Stimulated activated CD8-positive, alpha-beta memory T cell treated with anti-CD3 and anti-CD28 coated beads, Interleukin-7, amount 100 ng/mL, for 4 hours (primary cell): Measurements from ENCODE around the gene VN1R4.
A peak's percentile ranks its signal among the peaks of the same experiment; 100 is the strongest.
"Not testable (repeated sequence)": the region's sequence is repeated elsewhere in the genome, so short reads cannot be mapped to it uniquely, and the experiment has no call there.

ENCODE experiments used
- DNase-seq, 2 donors: peaks; one replicate each; pipeline ENCODE4 v3.0.0-alpha.2; 2020; ENCODE audit warnings: low read depth in 2 of 2

Gene VN1R4, protein sequence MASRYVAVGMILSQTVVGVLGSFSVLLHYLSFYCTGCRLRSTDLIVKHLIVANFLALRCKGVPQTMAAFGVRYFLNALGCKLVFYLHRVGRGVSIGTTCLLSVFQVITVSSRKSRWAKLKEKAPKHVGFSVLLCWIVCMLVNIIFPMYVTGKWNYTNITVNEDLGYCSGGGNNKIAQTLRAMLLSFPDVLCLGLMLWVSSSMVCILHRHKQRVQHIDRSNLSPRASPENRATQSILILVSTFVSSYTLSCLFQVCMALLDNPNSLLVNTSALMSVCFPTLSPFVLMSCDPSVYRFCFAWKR

DNA sequence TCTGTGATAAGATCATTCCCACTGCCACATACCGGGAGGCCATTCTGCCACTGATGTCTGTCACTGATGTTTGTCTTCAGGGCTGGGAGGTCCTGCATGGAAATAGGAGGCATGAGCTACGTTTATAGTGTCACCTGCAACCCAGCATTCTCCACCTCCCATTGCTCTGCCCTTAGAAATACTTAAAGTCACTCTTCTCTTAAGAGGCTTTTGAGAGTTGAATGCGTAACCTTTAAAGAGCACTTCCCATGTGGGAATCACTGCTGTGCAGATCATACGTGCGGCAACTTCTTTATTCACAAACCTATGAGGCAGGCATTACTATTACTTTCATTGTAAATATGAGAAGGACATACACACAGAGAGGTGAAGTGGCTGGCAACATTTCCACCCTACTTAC, at the start of gene VN1R4:
TSS of gene VN1R4 (minus strand) at position 101 of the 400 bp plus-strand sequence. CDS start at position 43, 58 bp downstream.
- not testable (repeated sequence) for DNase-seq

- DNase-seq = no peak
Measured at GRCh38 chr19:53311897-53312296, 44.4 kb upstream of the VN1R4 start.

- DNase-seq = no peak
Measured at GRCh38 chr19:53311044-53311443, 43.5 kb upstream of the VN1R4 start.

GRCh38 chr19:53308339-53308811, 40.9 kb upstream of the VN1R4 start:
- no peak for DNase-seq

GRCh38 chr19:53301341-53301740, 33.8 kb upstream of the VN1R4 start:
- not testable (repeated sequence) for DNase-seq

DNA sequence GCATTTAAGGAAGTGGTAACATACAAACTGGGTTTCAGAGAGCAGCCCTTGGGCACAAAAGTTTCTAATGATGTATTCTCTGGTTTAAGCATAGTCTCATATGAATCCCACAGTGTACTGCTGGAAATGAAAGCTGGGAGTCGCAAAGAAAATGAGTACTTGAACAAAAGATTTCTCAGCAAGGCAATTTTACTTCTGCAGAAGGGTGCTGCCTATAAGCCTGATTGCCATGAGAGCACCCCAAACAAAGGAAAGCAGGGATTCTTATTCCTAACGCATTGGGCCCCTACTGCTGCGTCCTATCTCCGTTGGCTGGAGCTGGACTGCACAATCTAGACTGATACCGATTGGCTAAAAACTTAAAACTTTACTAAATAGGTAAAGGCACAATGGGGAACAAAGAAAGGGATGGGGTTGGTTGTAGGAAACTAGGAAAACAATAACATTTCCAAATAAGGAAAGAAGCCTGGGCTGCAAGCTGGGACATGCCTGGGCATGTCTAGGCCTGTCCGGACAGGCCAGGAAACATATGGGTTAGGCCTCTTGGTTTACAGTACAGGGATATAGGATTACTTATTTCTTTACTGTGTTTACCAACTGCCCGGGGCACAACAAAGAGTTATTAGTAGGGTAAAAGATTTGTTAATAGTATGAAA, 27.4 kb upstream of the VN1R4 start:
- no peak for DNase-seq

DNA sequence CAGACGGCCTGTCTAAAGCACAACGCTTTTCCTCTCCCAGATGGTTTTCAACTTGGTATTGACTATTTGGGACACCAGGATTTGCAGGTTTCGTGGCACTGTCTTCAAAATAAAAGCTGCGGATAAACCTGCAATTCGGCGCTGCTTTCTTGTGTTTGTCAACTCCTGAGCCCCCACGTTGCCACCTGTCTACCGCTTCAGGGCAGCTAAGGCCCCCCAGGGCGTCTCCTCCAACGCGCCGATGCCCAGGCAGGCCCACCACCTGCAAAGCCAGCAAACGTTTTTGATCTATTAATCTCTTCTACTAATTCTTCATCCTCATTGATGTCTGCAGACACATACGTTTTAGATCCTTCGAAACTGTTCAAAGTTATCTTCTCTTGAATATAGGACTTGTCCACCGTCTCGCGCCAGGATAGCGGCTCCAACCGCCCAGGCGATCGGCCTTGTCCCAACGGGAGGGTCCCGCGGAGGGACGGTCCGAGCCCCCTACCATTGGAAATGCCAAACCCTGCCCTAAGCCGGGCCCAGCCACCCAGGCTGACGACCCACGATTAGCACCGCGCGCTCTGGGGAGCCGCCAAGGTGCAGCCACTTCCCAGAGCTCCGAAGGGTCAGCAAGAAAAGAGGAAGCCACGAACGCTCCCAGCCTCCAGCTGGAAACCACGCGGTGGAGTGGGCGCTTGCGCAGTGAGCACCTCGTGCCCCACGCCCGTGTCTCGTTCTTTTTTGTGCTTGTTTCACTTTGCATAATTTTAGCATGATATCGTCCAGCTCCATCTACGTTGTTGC, 23.4 kb upstream of the VN1R4 start:
- DNase-seq = no peak

DNA sequence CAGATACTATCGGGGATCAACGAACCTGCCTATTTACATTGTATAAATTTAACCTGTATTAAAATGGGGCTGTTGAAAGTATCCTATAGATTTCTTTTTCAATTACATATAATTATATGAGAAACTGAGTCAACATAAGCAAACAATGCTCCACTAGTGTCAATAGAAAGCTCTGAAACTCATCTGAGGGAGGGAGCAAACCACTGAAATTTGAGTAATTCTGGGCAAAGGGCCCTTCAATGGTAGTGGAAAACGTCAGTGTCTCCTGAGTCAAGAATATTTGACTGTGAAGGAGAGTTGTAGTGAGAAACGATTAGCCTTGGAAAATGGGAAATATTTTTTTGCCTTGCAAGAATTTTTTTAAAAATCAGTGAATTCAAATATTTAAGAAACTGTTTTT, 17.6 kb upstream of the VN1R4 start:
- DNase-seq = no peak

DNA sequence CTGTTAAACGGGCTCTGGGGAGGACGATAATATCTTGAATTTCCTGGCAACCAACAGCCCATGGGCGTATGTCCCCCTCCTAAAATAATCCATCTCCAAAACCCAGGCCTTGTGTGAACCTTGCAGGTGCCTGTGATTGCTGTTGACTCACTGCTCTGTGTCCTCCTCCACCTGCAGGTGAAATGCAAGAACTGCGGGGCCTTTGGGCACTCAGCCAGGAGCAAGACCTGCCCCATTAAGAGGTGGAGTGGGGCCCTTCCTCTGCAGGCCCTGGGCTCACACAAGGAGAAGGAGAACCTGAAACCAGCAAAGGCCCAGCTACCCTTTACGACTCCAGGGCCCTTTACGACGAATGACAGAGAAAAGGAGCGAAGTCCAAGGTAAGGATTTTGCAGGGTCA, 14.4 kb upstream of the VN1R4 start:
- not testable (repeated sequence) for DNase-seq

- DNase-seq = no peak
Measured at GRCh38 chr19:53275480-53275879, 8.0 kb upstream of the VN1R4 start.

- no peak for DNase-seq
Measured at GRCh38 chr19:53272044-53272443, 4.5 kb upstream of the VN1R4 start.

GRCh38 chr19:53269861-53270260, 2.3 kb upstream of the VN1R4 start:
- not testable (repeated sequence) for DNase-seq

GRCh38 chr19:53257715-53258342, 9.7 kb downstream of the VN1R4 start, which contains the start of gene VN1R2:
VN1R2 (plus strand) TSS chr19:53258292; CDS start chr19:53258376, 84 bp downstream.
- DNase-seq = not testable (repeated sequence)

- peak; percentile 71 to 84 for DNase-seq
Measured at GRCh38 chr19:53254411-53255341, 12.8 kb downstream of the VN1R4 start, which contains the start of gene ZNF677. ZNF677 (minus strand) TSS chr19:53254873; CDS start chr19:53251550, 3,323 bp downstream.

DNA sequence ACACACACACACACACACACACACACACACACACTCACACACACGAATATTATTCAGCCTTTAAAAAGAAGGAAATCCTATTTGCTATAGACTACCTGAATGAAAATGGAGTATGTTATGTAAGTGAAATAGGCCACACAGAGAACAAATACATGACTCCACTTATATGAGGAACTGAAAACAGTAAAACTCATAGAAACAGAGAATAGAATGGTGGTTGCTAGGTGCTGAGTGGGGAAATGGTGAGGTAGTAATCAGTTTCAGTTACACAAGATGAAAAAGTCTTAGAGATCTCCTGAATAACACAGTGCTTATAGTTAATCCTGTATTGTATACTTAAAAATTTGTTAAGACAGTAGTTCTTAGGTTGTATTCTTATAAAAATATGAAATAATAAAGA, 21.0 kb downstream of the VN1R4 start:
- DNase-seq = no peak

- DNase-seq = no peak
Measured at GRCh38 chr19:53237114-53237777, 30.3 kb downstream of the VN1R4 start.

- DNase-seq = no peak
Measured at GRCh38 chr19:53224606-53225005, 42.9 kb downstream of the VN1R4 start.

DNA sequence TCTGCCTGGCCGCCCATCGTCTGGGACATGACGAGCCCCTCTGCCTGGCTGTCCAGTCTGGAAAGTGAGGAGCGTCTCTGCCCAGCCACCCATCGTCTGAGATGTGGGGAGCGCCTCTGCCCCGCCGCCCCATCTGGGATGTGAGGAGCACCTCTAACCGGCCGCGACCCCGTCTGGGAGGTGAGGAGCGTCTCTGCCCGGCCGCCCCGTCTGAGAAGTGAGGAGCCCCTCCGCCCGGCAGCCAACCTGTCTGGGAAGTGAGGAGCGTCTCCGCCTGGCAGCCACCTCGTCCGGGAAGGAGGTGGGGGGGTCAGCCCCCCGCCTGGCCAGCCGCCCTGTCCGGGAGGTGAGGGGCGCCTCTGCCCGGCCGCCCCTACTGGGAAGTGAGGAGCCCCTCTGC, 44.8 kb downstream of the VN1R4 start:
- DNase-seq = not testable (repeated sequence)
